OCI-LY7 (cell line): ENCODE measurements around the gene WDR18.
A peak's percentile ranks its signal among the peaks of the same experiment; 100 is the strongest.

Experiments used
- CTCF ChIP-seq: fragments of 200-600 bp; sonication (generic); conservative IDR thresholded peaks from 2 replicates; pipeline ENCODE4 v1.5.1; 2014; ENCODE audit warnings: mild to moderate bottlenecking, antibody characterized with exemption, low read length, moderate library complexity, mixed read lengths
- EZH2phosphoT487 ChIP-seq: fragments of 200-600 bp; sonication (generic); IDR thresholded peaks from 2 replicates; pipeline ENCODE4 v1.6.1; 2018; ENCODE audit warnings: low read depth, borderline replicate concordance, mild to moderate bottlenecking, mixed run types, antibody characterized with exemption, low read length, moderate library complexity, mixed read lengths

GRCh38 chr19:1037621-1038064, 53.5 kb downstream of the WDR18 start:
- 0 out of 2 replicates have a peak, but pooled peaks have one; percentile 2 for TF ChIP-seq CTCF
- no peak for TF ChIP-seq EZH2phosphoT487
